ENCODE results near the gene PABPN1. TPM values are rescaled to one million over a fixed set of nuclear protein-coding genes. Genes with fewer than 3 reads are reported as not detected.
"Not testable (repeated sequence)": the region's sequence is repeated elsewhere in the genome, so short reads cannot be mapped to it uniquely, and the experiment has no call there.

PABPN1 gene
- total RNA-seq, 1 donor from 2014 or later, result 59.6 TPM

DNA sequence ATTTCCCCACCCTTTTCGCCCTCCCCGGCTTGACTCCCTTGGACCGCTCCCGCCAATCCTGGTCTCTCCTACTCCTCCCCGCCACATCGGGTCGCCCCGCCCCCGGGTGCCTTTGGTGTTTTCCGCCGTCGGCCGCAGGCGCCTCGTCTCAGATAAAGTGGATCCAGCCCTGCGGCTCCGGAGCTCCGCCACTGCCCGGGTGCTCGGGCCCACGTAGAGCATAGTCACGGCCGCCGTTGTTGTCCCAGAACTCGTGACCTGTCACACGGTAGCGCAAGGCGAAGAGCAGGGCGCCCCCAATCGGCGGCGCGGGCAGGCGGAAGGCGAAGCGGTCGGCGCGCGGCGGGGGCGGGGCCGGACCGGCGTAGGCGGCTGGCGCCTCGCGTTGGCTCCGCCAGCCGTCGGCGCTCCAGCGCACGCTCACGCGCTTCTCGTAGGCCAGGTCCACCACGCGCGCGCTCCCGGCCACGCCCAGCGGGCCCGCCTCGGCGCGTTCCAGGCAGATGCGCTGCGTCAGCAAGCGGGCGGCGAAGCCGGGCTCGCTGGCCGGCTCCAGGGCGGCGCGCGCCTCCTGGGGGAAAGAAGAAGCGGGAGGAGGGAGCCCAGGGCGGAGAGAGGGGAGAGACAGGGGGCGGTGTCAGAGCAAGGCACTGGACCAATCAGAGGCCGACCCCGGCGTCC is 19.8 kb upstream of the PABPN1 start:
- peak; percentile 98 for DNase-seq

DNA sequence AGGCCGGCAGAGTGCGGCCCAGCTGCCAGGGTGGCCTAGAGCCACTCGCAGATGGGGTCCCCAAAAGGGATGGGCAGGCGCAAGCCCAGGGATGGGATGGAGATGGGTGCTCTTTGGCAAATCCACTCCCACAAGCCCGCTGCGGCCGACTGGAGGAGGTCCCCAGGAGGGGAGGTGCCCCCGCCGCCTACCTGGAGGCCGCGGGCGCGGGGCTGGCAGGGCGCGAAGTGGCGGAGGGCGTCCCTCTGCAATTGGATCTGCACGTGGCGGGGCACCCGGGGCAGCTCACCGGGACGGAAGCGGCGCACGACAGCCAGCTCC is 19.3 kb upstream of the PABPN1 start:
- DNase-seq, result no peak

DNA sequence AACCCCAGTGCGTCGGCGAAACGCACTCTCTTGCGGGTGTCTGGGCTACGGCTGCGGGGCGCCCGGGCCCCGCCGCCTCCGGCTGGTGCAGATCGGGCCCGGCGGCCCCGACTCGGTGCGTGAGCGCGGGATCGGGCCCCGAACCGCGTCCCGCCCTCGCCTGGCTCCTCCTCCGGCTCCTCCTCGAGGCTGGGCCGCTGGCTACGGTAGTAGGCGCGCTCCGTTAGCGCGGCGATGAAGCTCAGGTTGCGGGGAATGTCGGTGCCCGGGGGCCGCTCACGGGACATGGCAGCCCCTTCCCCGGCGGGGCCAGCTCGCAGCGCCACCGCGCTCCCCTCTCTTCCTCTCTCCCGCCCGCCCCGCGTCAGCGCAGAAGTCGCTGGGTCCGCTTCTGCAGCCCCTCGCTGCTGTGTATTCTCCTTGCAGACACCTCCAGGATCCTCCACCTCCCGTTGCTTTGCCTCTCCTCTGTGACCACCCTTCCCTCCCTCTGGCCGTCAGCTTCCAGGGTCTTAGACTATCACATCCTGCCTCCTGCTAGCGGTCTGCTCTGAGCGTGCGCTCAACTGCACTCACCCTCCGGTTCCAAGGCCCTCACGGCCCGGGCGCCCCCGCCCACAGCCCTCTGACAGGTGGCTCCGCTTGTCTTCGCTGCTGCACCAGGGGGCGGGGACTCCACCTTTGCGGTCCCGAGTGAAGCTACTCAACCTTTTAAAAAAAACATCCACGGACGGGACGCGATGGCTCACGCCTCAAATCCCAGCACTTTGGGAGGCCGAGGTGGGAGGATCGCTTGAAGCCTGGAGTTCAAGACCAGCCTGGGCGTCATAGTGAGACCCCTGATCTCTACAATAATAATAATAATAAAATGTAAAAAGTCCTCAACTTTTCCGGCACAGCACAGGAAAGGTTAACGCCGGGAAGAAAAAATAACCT is 18.7 kb upstream of the PABPN1 start, which contains the start of gene PPP1R3E:
PPP1R3E (minus strand) TSS at position 570 of the 936 bp plus-strand sequence; CDS start at position 287, 283 bp downstream.
- DNase-seq, result peak; percentile 61

DNA sequence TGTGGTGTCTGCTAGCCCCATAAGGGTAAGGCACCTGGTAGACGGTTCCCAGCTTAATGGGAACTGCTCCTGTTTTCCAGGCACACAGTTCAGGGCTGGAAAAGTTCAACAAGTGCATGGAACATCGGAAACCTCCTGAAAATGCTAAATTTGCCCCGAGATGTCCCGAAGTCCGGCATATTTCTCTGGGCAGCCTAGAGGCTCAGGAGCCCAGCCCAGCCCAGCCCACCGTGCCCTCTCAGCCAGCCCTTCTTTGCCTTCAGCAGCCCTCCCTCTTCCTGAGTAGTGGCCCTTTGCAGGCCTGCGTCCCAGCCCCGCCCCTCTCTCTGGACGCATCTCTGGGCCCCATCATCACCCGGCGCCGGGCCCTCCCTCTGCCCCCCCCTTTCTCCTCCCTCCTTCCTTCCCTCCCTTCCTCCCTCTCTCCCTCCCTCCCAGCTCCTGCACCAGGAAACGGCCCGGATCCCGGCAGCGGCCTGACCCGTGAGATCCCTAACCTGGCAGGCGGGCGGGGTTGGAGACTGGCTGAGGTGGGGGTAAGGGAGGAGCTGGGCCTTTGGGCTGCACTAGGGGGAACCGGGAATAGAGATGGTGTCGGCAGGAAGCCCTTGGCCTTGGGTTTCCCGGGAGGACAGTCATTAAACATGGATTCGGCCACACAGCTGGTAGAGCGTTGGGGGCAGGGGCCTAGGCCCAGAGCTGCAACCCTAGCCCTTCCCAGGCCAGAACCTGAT is 14.7 kb upstream of the PABPN1 start, which contains the start of gene BCL2L2:
BCL2L2 (plus strand) TSS at position 422 of the 734 bp plus-strand sequence. CDS start 935 bp downstream, outside the sequence.
- DNase-seq, result peak; percentile 88

DNA sequence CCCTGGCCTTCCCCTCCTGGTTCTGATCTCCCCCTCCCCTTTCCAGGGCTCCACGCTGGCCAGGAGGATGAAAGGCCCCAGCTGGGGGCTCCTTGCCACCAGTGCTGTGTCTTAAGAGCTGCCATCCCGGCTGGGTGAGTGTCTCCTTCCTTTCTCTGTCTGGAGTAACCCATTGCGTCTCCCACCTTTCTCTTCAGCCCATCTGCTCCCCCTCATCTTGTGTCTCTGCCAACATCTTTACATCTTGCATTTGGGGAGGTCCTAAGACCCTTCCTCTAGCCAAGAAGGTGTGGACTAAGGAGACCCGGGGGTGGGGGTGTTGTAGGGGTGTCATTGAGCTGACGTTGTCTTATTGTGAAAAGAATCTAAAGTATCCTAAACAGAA is 14.1 kb upstream of the PABPN1 start:
- DNase-seq, result no peak

DNA sequence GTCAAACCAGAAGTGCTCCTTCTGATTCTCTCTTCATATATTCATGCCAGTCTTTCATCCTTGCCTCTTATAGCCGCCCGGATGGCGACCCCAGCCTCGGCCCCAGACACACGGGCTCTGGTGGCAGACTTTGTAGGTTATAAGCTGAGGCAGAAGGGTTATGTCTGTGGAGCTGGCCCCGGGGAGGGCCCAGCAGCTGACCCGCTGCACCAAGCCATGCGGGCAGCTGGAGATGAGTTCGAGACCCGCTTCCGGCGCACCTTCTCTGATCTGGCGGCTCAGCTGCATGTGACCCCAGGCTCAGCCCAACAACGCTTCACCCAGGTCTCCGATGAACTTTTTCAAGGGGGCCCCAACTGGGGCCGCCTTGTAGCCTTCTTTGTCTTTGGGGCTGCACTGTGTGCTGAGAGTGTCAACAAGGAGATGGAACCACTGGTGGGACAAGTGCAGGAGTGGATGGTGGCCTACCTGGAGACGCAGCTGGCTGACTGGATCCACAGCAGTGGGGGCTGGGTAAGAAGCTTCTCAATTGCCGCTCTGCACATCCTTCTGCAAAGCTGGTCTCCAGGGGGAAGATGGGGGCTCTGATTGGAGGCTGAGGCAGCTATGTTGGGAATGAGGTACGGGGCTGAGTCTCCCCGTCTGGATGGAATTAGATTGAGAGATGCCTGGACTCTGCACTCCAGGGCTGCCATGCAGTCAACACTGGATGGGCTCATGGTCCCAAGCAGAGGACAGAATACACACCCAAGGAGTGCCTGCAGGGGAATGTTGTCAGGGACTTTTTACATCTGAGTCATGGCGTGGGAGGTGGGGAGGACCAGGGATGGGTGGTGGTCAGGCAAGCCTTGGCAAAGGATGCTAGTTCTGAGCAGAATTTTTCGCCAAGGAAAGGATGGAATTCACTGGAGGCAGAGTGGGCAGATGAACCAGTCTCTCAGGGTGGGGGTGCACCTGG is 13.3 kb upstream of the PABPN1 start:
- DNase-seq, result no peak

DNA sequence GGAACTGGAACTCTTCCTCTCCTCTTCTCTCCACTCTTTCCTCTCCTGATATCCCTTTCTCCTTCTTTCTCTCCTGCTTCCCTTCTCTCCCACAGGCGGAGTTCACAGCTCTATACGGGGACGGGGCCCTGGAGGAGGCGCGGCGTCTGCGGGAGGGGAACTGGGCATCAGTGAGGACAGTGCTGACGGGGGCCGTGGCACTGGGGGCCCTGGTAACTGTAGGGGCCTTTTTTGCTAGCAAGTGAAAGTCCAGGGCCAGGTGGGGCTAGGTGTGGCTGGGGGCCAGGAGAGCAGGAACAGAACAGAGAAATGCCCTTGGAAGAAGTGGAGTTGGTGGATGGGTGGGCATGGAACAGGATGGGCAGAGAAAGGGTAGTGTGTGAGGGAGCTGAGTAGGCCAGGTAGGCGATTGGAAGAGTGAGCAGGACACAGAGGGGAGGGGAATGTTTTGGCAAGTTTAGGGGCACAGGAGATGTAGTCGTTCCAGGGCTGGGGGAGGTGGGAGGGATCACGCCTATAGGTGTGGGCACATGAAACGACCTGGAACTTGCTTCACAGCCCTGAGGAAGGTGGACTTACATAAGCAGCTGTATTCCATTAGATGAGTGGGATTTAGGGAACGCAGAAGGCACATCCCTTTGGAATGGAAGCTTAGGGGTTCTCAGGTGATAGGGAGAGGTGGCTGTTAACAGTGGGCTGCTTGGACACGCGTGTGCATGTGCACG is 12.4 kb upstream of the PABPN1 start:
- no peak for DNase-seq

DNA sequence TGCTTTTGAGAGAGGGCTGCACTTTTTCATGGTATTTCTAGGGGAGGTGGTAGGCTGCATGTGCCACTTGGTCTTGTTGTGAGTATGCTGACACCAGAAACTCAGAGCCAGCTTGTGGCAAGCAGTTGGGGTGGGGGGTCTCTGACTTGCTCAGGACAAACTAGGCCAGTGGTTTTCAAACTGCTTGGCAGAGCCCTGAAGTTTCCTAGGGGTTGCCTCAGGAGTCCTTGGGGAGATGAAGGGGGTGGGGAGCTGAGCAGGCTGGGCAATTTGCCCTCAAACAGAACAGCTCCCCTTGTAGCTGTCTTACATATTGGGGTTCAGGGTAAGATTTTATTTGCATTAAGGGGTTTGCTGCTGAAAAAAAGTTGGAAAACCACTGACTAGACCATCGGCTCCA is 10.7 kb upstream of the PABPN1 start:
- DNase-seq, result no peak

DNA sequence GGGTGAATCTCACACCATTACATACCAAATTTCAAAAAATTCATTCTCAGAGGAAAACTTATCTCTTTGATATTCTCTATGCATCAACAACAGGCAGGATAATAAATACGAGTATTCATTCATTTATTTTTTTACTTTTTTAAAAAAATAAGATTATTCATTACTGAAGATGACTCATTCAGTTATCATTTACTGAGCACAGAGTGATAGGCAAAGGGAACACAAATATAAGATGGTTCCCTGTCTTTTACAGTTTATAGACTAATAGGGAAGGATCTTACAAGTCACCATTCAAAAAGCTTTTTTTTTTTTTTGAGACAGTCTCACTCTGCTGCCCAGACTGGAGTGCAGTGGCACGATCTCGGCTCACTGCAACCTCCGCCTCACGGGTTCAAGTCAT is 5.0 kb upstream of the PABPN1 start:
- DNase-seq, result no peak

DNA sequence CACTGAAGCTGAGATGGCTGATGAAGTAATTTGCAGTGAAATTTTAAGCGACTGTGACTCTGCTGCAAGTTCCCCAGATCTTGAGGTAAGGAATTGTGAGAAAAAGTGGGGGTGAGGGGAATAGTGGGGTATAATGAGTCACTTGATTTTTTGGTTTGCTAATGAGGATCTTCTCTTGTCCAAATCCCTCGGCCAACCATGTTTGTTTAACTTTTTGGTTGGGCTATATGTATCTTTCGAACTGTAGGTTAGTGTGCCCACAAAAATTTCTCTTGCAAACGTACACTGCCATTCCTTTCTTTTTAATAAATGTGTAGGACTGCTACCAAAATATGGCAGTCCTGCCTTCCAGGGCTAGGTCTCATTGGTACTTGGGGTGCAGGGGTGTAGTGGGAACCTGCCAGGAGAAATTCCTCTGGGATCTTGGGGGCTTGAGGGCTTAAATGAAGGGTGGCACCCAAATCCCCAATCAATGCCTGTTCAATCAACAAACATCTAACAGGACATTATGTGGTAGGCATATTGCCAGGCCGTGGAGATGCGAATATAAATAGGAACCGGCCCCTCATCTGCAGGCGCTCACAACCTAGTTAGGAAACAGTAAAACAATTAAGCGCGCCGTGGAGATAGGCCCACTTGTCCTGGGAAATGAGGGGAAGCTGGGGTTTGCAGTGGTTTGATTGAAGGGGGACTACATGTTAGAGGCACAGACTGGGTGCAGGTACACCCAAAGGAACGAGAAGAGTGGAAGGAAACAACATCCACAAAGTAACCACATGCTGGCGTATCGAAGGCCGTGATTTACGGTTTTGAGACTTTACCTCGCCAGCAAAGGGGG is 1.3 kb upstream of the PABPN1 start:
- DNase-seq, result no peak

DNA sequence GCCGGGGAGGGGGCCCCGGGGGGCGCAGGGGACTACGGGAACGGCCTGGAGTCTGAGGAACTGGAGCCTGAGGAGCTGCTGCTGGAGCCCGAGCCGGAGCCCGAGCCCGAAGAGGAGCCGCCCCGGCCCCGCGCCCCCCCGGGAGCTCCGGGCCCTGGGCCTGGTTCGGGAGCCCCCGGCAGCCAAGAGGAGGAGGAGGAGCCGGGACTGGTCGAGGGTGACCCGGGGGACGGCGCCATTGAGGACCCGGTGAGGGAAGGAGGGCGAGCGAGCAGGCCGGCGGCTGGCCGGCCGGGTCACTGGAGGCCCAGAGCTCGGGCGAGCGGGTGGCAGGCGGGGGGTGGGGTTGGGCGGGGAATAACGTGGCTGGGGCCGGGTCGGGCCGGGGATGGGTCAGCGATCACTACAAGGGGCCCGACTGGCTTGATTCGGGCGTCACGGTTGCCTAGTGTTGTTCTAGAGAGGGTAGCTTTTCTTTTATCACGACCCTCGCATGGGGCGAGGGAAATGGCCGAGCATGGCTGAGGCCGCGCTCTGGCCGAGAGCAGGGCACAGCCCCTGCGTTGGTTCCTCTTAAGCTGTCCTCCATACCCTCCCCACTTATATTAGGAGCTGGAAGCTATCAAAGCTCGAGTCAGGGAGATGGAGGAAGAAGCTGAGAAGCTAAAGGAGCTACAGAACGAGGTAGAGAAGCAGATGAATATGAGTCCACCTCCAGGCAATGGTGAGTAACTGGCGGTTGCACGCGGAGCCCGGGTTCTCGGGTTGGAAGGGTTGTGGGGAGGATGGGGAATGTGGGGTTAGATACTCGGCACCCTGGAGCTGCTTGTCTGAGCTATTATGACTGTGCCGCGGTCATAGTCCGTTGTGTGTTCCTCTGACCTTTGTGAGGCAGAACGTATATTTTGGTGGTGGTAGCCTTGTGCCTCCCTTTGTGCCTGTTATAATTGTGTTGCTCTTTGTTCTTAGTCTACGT is 603 bp downstream of the PABPN1 start:
- DNase-seq, result no peak

DNA sequence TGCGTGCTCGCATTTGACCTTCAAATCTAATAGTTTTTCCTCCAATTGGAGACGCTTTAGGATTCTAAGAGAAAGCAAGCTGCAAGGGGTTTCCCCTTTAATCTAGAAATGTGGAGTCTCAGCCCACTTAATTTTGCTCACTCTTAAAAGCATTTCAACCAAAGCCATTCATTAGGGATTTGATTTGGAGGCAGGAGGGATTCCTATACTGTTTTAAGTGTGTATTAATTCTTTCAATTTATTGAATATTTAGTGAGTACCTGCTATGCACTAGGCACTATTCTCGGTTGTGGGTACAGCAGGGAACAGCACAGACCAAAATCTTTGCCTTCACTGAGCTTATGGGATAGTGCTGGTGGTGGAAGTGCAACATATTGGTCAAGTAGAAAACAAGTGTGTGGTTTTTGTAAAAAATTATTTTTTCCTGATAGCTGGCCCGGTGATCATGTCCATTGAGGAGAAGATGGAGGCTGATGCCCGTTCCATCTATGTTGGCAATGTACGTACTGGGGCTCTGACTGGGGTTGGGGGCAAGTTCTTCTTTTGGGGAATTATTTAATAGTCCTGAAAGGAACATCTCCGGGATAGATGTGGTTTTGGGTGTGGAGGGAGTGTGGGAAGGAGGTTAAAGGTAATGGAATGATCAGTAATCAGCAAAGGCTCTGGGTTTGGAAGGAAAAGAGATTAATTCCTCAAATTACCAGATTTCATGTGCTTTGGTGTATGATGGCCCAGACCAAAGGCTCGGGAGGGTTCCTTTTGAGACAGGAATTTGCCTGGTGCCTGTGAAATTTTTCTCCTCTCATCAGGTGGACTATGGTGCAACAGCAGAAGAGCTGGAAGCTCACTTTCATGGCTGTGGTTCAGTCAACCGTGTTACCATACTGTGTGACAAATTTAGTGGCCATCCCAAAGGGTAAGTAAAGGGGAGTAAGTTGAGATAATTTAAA is 1.6 kb downstream of the PABPN1 start:
- no peak for DNase-seq

DNA sequence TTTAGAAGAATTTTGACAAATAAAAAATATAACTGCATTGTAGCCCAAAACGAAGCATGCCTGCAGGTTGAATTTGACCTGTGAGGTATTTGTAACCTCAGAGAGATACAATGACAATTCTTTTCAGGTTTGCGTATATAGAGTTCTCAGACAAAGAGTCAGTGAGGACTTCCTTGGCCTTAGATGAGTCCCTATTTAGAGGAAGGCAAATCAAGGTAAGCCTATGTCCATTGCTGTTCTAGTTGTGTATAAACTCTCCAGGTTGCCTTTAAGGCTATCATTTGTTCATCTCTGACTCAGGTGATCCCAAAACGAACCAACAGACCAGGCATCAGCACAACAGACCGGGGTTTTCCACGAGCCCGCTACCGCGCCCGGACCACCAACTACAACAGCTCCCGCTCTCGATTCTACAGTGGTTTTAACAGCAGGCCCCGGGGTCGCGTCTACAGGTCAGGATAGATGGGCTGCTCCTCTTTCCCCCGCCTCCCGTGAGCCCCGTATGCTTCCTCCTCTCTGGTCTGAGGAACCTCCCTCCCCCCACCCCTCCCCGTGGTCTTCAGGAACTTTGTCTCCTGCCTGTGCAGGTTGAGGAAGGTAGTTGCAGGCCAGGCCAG is 2.7 kb downstream of the PABPN1 start:
- no peak for DNase-seq

DNA sequence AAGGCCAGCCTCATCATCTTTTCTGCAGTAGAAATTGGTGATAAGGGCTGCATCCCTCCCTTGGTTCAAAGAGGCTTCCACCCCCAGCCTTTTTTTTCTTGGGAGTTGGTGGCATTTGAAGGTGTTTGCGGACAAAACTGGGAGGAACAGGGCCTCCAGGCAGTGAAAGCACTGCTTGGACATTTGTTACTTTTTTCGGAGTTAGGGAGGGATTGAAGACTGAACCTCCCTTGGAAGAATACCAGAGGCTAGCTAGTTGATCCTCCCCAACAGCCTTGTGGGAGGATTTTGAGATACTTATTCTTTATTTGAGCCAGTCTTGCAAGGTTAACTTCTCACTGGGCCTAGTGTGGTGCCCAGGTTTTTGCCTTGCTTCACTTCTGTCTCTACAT is 3.2 kb downstream of the PABPN1 start:
- DNase-seq, result no peak

DNA sequence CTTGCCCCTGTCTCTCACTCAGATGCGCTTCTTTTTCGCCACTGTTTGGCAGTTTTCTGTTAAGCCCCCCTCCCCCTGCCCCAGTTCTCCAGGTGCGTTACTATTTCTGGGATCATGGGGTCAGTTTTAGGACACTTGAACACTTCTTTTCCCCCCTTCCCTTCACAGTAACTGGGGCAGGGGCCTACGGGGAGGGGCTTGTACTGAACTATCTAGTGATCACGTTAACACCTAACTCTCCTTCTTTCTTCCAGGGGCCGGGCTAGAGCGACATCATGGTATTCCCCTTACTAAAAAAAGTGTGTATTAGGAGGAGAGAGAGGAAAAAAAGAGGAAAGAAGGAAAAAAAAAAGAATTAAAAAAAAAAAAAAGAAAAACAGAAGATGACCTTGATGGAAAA is 3.7 kb downstream of the PABPN1 start:
- DNase-seq, result no peak

DNA sequence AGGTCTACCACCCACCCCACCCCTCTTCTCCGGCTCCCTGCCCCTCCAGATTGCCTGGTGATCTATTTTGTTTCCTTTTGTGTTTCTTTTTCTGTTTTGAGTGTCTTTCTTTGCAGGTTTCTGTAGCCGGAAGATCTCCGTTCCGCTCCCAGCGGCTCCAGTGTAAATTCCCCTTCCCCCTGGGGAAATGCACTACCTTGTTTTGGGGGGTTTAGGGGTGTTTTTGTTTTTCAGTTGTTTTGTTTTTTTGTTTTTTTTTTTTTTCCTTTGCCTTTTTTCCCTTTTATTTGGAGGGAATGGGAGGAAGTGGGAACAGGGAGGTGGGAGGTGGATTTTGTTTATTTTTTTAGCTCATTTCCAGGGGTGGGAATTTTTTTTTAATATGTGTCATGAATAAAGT is 4.5 kb downstream of the PABPN1 start:
- DNase-seq, result not testable (repeated sequence)

Data from occipital lobe (tissue), 2 donors.